ENCODE data around the gene PTGES3L.
A peak's percentile ranks its signal among the peaks of the same experiment; 100 is the strongest.
"Not testable (repeated sequence)": the region's sequence is repeated elsewhere in the genome, so short reads cannot be mapped to it uniquely, and the experiment has no call there.

Gene PTGES3L

DNA sequence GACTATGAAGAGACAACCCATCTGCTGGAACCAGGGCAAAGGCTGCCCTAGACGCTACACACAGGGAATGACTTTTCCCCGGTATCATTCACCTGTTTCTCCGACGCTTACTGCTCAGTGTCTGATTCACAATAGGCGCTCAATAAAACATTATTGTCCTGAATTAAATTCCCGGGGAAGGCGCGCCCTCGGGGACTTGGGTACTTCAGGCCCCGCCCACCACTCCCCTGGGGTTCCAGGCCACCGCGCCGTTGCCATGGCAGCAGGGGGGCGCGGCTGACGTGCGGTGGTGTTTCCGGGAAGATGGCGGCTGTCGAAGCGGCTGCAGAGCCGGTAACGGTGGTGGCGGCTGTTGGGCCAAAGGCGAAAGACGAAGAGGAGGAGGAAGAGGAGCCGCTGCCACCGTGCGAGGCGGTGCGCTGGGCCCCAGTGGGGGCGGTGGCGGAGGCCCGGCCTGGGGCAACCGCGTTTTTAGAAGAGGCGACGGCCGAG is 440 bp upstream of the PTGES3L start, which contains the start of gene RUNDC1:
RUNDC1 (plus strand) TSS at position 292 of the 492 bp plus-strand sequence; CDS start at position 304, 12 bp downstream.
- peak; percentile 95 for DNase-seq

DNA sequence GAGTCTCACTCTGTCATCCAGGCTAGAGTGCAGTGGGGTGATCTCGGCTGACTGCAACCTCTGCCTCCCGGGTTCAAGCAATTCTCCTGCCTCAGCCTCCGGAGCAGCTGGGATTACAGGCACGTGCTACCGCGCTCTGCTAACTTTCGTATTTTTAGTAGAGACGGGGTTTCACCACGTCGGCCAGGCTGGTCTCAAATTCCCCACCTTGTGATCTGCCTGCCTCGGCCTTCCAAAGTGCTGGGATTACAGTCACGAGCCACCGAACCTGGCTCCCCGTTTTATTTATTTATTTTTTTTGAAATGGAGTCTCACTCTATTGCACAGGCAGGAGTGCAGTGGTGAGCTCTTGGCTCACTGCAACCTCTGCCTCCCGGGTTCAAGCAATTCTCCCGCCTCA is 4.2 kb downstream of the PTGES3L start:
- DNase-seq: not testable (repeated sequence)

DNA sequence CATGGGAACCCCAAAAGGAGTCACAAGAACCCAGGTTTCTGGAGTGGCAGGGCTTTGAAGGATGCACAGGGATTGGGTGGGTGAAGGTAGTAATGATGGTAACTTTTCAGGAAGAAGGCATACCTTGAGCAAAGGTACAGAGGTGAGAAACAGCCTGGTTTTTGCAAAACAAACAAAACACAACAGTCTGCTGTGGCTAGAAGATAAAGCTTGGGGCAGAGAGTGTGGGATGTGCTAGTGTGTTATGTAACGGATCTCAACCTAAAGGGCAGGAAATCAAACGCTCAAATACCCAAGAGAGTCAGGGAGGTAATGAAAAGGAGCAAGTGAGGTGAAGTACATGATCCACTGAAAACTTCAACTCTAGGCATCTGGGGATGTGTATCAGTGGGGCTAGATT is 4.6 kb downstream of the PTGES3L start:
- DNase-seq: no peak

GRCh38 chr17:42973323-42973722 is 6.6 kb downstream of the PTGES3L start:
- DNase-seq: not testable (repeated sequence)

DNA sequence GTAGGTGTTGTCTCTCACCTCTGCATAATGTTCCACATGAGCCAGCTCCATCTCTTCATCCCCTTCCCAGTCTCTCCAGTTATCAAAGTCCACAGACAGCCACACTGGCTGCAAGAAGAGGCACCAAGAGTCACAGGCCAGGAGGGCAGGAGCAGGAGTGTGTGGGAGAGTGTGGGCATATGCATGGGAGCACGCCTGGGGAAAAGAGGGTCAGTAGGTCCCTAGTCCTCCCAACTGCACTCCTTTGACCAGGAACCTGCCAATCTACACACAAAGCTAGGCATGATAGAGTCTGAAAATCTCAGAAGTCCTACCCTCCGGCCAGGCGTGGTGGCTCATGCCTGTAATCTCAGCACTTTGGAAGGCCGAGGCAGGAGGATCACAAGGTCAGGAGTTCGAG is 8.3 kb downstream of the PTGES3L start:
- DNase-seq: no peak

- DNase-seq: no peak
Observed at GRCh38 chr17:42969001-42969581, 10.8 kb downstream of the PTGES3L start.

DNA sequence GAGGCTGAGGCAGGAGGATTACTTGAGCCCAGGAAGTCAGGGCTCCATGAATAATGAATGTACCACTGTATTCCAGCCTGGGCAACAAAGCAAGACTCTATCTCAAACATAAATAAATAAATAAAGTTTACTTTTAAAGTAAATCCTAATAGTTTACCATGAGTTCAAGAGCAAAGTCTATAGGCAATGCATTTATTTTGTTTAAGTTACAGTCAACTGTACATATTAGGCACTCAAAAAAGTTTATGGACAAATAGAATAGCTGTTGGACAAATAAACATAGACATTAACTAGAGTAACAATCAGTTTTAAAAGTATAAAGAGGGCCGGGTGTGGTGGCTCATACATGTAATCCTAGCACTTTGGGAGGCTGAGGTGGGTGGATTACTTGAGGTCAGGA is 12.0 kb downstream of the PTGES3L start:
- DNase-seq: no peak

DNA sequence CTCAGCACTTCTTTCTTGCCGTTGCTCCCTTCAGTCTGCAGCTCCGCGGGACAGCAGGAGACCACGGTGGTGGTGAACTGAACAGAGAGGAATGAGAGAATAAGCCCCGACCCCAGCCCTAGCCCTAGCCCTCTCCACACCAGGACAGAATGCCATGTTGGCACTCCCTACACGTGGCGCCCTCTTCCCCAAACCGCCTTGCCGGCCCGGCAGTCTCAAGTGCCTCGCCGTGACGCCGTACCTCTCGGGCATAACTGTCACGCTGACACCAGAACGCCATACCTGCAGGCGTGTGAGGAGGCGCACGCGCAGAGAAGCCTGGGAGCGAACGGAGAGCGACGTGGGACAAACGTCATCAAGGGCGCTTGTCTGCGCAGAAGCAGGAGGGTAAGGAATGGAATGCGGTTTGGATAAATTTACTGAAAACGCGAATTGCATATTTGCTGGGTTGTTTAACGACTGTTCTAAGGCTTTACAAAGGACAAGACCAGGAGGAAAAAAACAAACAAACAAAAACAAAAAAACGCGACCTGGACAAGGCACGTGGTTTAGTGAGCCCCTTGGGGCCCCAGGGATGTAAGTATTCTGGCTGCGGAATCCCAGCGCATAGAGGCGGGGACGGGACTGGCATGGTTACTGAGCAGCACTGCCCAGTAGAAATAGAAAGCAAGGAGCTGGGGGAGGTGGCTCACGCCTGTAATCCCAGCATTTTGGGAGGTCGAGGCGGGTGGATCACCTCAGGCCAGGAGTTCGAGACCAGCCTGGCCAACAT is 15.5 kb downstream of the PTGES3L start, which contains the start of gene AARSD1:
AARSD1 (minus strand) TSS at position 294 of the 772 bp plus-strand sequence; CDS start at position 280, 14 bp downstream.
- DNase-seq: peak; percentile 92

DNA sequence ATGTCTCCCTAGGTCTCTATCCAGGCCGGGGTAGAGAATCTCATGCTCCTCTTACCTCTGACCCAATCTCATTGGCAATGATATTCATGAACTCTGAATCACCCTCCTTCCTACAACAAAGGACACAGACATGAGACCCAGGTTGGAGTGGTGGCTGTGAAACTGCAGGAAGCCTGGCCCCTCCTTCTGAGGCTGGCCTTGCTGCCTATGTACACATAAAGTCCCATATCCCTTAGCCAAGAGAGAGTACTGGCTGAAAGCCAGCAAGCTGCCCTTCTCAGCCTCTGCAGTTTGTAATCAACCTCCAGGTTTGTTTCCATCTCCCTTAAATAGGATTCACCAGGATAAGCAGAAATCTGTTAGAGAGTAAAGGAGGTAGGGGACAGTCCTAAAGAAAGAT is 26.2 kb downstream of the PTGES3L start:
- DNase-seq: no peak

GRCh38 chr17:42950044-42950783 is 29.7 kb downstream of the PTGES3L start:
- no peak for DNase-seq

DNA sequence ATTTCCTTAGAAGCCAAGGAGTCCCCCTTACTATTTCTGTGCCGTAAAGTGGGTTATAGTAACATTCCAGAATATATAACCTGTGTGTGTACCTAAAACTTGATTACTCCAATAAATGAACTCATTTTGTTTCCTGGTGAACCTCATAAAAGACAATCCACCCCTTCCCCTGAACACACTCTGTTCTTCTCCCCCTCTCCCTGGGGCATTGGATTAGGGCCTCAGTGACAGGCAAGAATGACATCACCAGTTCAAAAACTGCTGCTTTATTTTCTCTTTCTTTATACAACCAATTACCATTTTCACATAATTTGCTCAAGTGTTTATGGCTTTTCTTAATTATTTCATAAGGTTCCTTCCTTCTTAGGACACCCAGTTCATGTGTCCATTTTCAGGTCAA is 33.1 kb downstream of the PTGES3L start:
- no peak for DNase-seq

GRCh38 chr17:42944211-42944610 is 35.7 kb downstream of the PTGES3L start:
- no peak for DNase-seq

- DNase-seq: no peak
Observed at GRCh38 chr17:42937712-42938596, 41.9 kb downstream of the PTGES3L start.

DNA sequence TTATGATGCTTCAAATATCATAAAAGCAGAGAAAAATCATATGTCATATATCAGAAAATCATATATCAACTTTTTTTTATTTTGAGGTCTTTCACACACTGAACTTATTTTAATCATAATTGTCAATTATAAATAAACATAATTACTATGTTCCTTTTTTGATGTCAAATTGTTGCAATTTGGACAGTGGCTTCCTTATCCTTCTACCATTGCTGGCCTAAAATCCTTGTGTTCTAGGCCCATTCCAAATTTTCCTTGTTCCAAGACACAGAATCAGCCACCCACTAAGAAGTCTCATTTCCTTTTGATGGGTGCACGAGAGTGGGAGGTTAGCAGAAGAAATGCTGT is 50.4 kb downstream of the PTGES3L start:
- DNase-seq: no peak

GRCh38 chr17:42928714-42929496 is 51.0 kb downstream of the PTGES3L start:
- DNase-seq: peak; percentile 60

GRCh38 chr17:42924891-42925290 is 55.0 kb downstream of the PTGES3L start:
- DNase-seq: no peak

DNA sequence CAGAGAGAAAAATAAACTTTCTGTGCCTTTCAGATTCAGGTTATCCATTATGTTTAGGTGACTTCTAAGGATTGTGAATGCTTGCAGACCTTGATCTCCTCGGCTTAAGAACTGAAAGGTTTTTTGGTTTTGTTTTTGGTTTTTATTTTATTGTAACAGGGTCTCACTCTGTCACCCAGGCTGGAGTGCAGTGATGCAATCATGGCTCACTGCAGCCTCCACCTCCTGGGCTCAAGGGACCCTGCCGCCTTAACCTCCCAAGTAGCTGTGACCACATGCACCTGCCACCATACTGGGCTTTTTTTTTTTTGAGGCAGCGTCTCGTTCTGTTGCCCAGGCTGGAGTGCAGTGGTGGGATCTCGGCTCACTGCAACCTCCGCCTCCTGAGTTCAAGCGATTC is 56.4 kb downstream of the PTGES3L start:
- not testable (repeated sequence) for DNase-seq

DNA sequence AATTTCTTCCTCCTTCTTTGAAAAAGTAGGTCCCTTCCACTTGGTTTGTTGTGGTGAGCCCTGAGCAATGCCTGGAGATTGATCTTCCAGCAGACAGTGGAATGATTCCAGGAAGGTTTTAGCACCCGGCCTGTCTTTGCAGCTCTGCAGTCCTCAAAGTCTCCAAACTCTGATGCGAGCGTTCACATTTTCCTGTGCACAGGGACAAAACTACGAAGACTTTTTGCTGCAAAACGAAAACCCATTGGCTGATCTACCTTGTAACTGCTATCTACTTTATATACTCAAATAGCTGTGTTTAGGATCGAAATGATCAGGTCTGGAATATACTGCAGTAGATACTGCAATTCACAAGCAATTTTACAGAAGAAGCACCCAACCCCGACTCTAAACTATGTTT is 57.6 kb downstream of the PTGES3L start:
- DNase-seq: no peak

- DNase-seq: no peak
Observed at GRCh38 chr17:42920922-42921321, 59.0 kb downstream of the PTGES3L start.

GRCh38 chr17:42920106-42920900 is 59.6 kb downstream of the PTGES3L start:
- no peak for DNase-seq

Measured in activated CD8-positive, alpha-beta memory T cell treated with anti-CD3 and anti-CD28 coated beads for 24 hours (primary cell).